Tibial nerve (tissue), 3 donors: ENCODE data around the gene SH3BP4.

Experiments
- POLR2A ChIP-seq, 2 donors: fragments of 450-650 bp; IDR thresholded peaks; one replicate each; pipeline ENCODE4 v1.6.1; 2017; ENCODE audit warnings: antibody characterized with exemption in 2 of 2, mild to moderate bottlenecking in 2 of 2, moderate library complexity in 2 of 2
- TF ChIP-seq, protein P1 (sequence below), 5 experiments: fragments of 200-600 bp in 3 of 5; fragments of 450-650 bp in 2 of 5; sonication (generic) in 3 of 5; IDR thresholded peaks; one replicate each; pipeline ENCODE4 v1.5.1; 2016 to 2019; ENCODE audit warnings: antibody characterized with exemption in 5 of 5, mild to moderate bottlenecking in 3 of 5, moderate library complexity in 2 of 5

DNA sequence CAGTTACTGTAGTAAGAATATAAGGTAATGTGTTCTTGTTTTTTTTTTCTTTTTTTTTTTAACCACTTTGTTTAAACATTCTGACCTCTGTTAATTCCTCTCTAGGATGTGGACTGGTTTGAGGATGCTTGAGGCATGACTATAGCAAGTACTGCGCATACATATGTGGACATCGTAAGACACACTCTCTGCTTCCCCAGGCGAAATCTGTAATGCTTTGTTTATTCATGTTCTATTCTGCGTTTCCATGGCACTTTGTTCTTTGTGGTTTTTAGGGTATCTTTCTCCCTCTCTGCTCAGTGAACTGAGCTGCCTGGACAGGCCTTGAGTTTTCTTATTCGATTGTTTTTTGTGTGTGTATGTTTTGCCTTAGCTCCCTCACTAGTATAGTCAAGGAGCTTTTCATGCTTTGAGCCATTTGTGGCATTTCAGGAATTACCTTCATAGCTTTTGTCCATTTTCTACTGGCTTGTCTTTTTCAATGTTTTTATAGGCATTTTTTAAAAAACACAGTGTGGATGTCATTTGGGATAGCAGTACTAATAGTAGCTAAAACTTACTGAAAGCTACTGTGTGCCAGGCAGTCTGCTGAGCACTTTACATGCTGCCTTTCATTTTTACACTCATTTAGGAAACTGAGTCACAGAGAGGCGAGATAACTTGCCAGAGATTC lies 1.9 kb upstream of the SH3BP4 start:
- no peak for TF ChIP-seq POLR2A (IDR thresholded peaks at IDR 0.05)
- TF ChIP-seq, protein P1, sequence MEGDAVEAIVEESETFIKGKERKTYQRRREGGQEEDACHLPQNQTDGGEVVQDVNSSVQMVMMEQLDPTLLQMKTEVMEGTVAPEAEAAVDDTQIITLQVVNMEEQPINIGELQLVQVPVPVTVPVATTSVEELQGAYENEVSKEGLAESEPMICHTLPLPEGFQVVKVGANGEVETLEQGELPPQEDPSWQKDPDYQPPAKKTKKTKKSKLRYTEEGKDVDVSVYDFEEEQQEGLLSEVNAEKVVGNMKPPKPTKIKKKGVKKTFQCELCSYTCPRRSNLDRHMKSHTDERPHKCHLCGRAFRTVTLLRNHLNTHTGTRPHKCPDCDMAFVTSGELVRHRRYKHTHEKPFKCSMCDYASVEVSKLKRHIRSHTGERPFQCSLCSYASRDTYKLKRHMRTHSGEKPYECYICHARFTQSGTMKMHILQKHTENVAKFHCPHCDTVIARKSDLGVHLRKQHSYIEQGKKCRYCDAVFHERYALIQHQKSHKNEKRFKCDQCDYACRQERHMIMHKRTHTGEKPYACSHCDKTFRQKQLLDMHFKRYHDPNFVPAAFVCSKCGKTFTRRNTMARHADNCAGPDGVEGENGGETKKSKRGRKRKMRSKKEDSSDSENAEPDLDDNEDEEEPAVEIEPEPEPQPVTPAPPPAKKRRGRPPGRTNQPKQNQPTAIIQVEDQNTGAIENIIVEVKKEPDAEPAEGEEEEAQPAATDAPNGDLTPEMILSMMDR (IDR thresholded peaks at IDR 0.05) = no peak
